ENCODE data around the gene RBM17. TPM values are rescaled to one million over a fixed set of nuclear protein-coding genes. Genes with fewer than 3 reads are reported as not detected.

Gene RBM17
- total and polyA plus RNA-seq, 2 of the 13 experiments (the other 11 are each of a cell fraction or from before 2014, with no cell fraction given), result 30.7 to 77.5 TPM

DNA sequence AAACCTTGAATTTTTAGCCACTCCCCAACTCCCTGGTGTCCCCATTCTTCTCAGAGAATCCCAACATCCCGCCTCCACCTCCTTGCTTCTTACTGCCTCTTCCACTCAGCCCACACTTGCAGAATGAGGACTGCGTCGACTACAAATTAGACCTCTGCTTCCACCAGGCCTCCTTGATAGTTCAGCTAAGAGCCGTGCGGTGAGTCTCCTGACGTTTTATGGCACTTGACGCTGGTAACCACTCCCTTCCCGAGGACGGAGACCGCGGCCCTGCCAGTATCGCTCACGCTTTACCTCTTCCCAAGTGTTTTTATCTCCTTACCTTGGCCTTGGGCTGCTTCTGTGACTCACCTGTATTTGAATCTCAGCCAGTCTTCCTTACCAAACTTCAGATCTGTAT, 31.1 kb downstream of the RBM17 start:
- in situ Hi-C loops (cut with HindIII; ENCODE audit: extremely low pct_ligation_motif_present, low pct_unique_long_range_greater_than_20kb), result no loop called here
- no TSS peak for BruUV-seq (replicated peaks)
- FAIRE-seq, result no peak

More for the DNA sequence above, 31.1 kb downstream of the RBM17 start:
- no peak overlapping the region for H2AFZ ChIP-seq (ENCODE audit: low read length)
- TF ChIP-seq ZNF790 (CRISPR knock-in tag; IDR thresholded peaks at IDR 0.05; ENCODE audit: borderline replicate concordance), result no peak
- no peak for TF ChIP-seq SP4 (CRISPR knock-in tag; IDR thresholded peaks at IDR 0.05)
- TF ChIP-seq KLF12 (CRISPR knock-in tag; IDR thresholded peaks at IDR 0.05; ENCODE audit: borderline replicate concordance), result no peak
- TF ChIP-seq ETV6 (CRISPR knock-in tag; conservative IDR thresholded peaks at IDR 0.05), result no peak
- no peak for TF ChIP-seq ZBTB20 (CRISPR knock-in tag; IDR thresholded peaks at IDR 0.05; ENCODE audit: borderline replicate concordance, low read depth)
- TF ChIP-seq ZNF775 (CRISPR knock-in tag; IDR thresholded peaks at IDR 0.05; ENCODE audit: borderline replicate concordance), result no peak
- TF ChIP-seq ZNF432 (CRISPR knock-in tag; IDR thresholded peaks at IDR 0.05; ENCODE audit: borderline replicate concordance), result no peak
- TF ChIP-seq SOX6 (IDR thresholded peaks at IDR 0.05), result no peak
- no peak for TF ChIP-seq SOX6 (CRISPR knock-in tag; IDR thresholded peaks at IDR 0.05)
- no peak for TF ChIP-seq KDM6A (CRISPR knock-in tag; IDR thresholded peaks at IDR 0.05; ENCODE audit: low read depth)
- no peak for TF ChIP-seq TCF7 (IDR thresholded peaks at IDR 0.05; ENCODE audit: low read depth)
- no peak for TF ChIP-seq DBP (CRISPR knock-in tag; IDR thresholded peaks at IDR 0.05; ENCODE audit: not compliant biosample characterization)
- TF ChIP-seq, protein P1, sequence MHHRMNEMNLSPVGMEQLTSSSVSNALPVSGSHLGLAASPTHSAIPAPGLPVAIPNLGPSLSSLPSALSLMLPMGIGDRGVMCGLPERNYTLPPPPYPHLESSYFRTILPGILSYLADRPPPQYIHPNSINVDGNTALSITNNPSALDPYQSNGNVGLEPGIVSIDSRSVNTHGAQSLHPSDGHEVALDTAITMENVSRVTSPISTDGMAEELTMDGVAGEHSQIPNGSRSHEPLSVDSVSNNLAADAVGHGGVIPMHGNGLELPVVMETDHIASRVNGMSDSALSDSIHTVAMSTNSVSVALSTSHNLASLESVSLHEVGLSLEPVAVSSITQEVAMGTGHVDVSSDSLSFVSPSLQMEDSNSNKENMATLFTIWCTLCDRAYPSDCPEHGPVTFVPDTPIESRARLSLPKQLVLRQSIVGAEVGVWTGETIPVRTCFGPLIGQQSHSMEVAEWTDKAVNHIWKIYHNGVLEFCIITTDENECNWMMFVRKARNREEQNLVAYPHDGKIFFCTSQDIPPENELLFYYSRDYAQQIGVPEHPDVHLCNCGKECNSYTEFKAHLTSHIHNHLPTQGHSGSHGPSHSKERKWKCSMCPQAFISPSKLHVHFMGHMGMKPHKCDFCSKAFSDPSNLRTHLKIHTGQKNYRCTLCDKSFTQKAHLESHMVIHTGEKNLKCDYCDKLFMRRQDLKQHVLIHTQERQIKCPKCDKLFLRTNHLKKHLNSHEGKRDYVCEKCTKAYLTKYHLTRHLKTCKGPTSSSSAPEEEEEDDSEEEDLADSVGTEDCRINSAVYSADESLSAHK (CRISPR knock-in tag; IDR thresholded peaks at IDR 0.05; ENCODE audit: borderline replicate concordance), result no peak
- TF ChIP-seq PHB2 (IDR thresholded peaks at IDR 0.05; ENCODE audit: partially characterized antibody), result no peak
- TF ChIP-seq KAT7 (CRISPR knock-in tag; IDR thresholded peaks at IDR 0.05; ENCODE audit: borderline replicate concordance), result no peak
- TF ChIP-seq, protein P2, sequence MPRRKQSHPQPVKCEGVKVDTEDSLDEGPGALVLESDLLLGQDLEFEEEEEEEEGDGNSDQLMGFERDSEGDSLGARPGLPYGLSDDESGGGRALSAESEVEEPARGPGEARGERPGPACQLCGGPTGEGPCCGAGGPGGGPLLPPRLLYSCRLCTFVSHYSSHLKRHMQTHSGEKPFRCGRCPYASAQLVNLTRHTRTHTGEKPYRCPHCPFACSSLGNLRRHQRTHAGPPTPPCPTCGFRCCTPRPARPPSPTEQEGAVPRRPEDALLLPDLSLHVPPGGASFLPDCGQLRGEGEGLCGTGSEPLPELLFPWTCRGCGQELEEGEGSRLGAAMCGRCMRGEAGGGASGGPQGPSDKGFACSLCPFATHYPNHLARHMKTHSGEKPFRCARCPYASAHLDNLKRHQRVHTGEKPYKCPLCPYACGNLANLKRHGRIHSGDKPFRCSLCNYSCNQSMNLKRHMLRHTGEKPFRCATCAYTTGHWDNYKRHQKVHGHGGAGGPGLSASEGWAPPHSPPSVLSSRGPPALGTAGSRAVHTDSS (CRISPR knock-in tag; conservative IDR thresholded peaks at IDR 0.05), result no peak
- no peak for TF ChIP-seq ZNF703 (CRISPR knock-in tag; IDR thresholded peaks at IDR 0.05; ENCODE audit: borderline replicate concordance)
- no peak for TF ChIP-seq FOXJ3 (CRISPR knock-in tag; IDR thresholded peaks at IDR 0.05; ENCODE audit: borderline replicate concordance)
- no peak for TF ChIP-seq ZFP36L1 (CRISPR knock-in tag; IDR thresholded peaks at IDR 0.05)
- no peak for TF ChIP-seq DNMT3B (CRISPR knock-in tag; conservative IDR thresholded peaks at IDR 0.05)
- no peak for TF ChIP-seq MED1 (CRISPR knock-in tag; IDR thresholded peaks at IDR 0.05)
- H3K36me3 ChIP-seq (replicated peaks in 1 of 2; ENCODE audit: control insufficient read depth in 1 of 2, insufficient read depth in 2 of 2, low read length in 2 of 2), result peaks cover 3 to 11% of the 10 kb centered on the region in 2 experiments; a peak in 3 of 5 replicates
- H3K4me2 ChIP-seq (ENCODE audit: low read depth, low read length), result no peak overlapping the region
- intact Hi-C loops (cut with micrococcal nuclease; ENCODE audit: unreplicated experiment), result no loop called here
- H3K79me2 ChIP-seq (ENCODE audit: insufficient read depth, low read length), result no peaks in the 10 kb centered on the region
- no peak overlapping the region for H3K4me3 ChIP-seq (replicated peaks in 1 of 3; ENCODE audit: insufficient read depth in 1 of 3, low read depth in 2 of 3, low read length in 3 of 3)
- CTCF ChIA-PET (ENCODE audit: low intra/inter-chr PET ratio, low total read pairs), result no interaction called here
- no peaks in the 10 kb centered on the region for H3K9me3 ChIP-seq (ENCODE audit: low read length)
- no peak overlapping the region for H3K27ac ChIP-seq (ENCODE audit: extremely low read length, insufficient read depth, low read length)
- no peak for DNase-seq (ENCODE audit: low spot score)
- 95% methylated on average over 13 of the region's 13 CpGs for WGBS (ENCODE audit: low lambda C conversion rate)
- no peaks in the 10 kb centered on the region for H3K27me3 ChIP-seq (ENCODE audit: control insufficient read depth in 1 of 2, insufficient read depth in 2 of 2, low read length in 2 of 2)
- H4K20me1 ChIP-seq (ENCODE audit: insufficient read depth, low read length), result no peaks in the 10 kb centered on the region
- POLR2A ChIA-PET, result no interaction called here
- ATAC-seq, result no peak
- H3K9ac ChIP-seq (ENCODE audit: insufficient read depth, low read depth, low read length), result no peak overlapping the region
- H3K4me1 ChIP-seq (ENCODE audit: insufficient read depth, low read length), result no peaks in the 10 kb centered on the region

All from HepG2 (cell line).